GM06990 (cell line): ENCODE results near the gene PDS5A.
"Not testable (repeated sequence)": the region's sequence is repeated elsewhere in the genome, so short reads cannot be mapped to it uniquely, and the experiment has no call there.

Experiments
- DNase-seq: peaks from one replicate; pipeline ENCODE4 v3.0.0-alpha.2; 2011; ENCODE audit not compliant: insufficient read length; ENCODE audit errors: extremely low read depth
- H3K27me3 ChIP-seq: replicated peaks from 2 replicates; pipeline ENCODE4 v1.6.0; 2011; ENCODE audit warnings: low read length; ENCODE audit not compliant: control insufficient read depth, insufficient read depth
- H3K36me3 ChIP-seq: 2 replicates; pipeline ENCODE4 v1.5.1; 2011; ENCODE audit warnings: low read length; ENCODE audit not compliant: control insufficient read depth, insufficient read depth
- H3K4me3 ChIP-seq: replicated peaks from 2 replicates; pipeline ENCODE4 v1.5.1; 2011; ENCODE audit warnings: low read depth, mild to moderate bottlenecking, control low read depth, low read length
- TF ChIP-seq, protein P1 (sequence below): IDR thresholded peaks from 2 replicates; pipeline ENCODE4 v1.5.1; 2011; ENCODE audit warnings: low read length, control low read depth, mild to moderate bottlenecking, inconsistent platforms; ENCODE audit not compliant: insufficient read depth, poor library complexity, severe bottlenecking

PDS5A gene

DNA sequence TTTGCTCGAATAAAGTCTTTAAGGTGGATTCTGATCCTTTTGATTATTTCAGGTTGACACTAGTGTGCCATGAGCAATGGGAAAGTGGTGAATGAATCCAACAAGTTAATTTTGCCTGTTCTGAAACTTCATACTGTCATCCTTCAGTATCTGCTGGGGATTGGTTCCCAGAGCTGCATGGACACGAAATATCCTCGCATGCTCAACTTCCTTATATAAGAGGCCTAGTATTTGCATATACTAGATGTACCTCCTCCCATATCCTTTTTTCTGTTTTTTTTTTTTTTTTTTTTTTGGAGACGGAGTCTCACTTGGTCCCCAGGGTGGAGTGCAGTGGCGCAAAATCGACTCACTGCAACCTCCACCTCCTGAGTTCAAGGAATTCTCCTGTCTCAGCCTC, 23.0 kb upstream of the PDS5A start:
- no peaks in the 10 kb centered on the region for H3K36me3 ChIP-seq
- H3K4me3 ChIP-seq: no peak overlapping the region
- TF ChIP-seq, protein P1, sequence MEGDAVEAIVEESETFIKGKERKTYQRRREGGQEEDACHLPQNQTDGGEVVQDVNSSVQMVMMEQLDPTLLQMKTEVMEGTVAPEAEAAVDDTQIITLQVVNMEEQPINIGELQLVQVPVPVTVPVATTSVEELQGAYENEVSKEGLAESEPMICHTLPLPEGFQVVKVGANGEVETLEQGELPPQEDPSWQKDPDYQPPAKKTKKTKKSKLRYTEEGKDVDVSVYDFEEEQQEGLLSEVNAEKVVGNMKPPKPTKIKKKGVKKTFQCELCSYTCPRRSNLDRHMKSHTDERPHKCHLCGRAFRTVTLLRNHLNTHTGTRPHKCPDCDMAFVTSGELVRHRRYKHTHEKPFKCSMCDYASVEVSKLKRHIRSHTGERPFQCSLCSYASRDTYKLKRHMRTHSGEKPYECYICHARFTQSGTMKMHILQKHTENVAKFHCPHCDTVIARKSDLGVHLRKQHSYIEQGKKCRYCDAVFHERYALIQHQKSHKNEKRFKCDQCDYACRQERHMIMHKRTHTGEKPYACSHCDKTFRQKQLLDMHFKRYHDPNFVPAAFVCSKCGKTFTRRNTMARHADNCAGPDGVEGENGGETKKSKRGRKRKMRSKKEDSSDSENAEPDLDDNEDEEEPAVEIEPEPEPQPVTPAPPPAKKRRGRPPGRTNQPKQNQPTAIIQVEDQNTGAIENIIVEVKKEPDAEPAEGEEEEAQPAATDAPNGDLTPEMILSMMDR: no peak
- no peaks in the 10 kb centered on the region for H3K27me3 ChIP-seq
- no peak for DNase-seq

- TF ChIP-seq, protein P1: no peak
- DNase-seq: no peak
- Histone ChIP-seq H3K36me3 (no peaks in the 10 kb centered on the region), H3K27me3 (no peaks in the 10 kb centered on the region), H3K4me3 (no peak overlapping the region)
Measured at GRCh38 chr4:39998659-39999345, 21.1 kb upstream of the PDS5A start.

- TF ChIP-seq, protein P1: no peak
- no peak overlapping the region for H3K4me3 ChIP-seq
Measured at GRCh38 chr4:39996811-39997210, 19.1 kb upstream of the PDS5A start.

DNA sequence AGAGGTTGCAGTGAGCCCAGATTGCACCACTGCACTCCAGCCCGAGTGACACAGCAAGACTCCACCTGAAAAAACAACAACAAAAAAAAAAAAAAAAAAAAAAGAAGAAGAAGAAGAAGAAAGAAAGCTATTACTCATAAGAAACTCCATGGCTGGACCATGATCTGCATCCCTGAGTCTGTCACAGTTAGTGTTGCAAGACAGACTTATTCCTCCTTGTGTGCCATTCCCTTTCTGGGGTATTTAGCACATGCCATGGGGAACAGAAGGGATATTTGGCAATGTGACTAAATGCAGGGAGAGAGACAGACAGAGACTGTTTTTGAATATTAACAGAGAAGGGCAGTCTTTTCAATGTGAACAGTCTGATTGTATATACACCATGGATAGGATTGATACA, 16.7 kb upstream of the PDS5A start:
- Histone ChIP-seq H3K36me3 (no peaks in the 10 kb centered on the region), H3K4me3 (no peak overlapping the region), H3K27me3 (no peaks in the 10 kb centered on the region)
- DNase-seq: no peak
- TF ChIP-seq, protein P1: no peak

More at GRCh38 chr4:39996811-39997210, 19.1 kb upstream of the PDS5A start:
- DNase-seq: no peak
- H3K27me3 ChIP-seq: no peaks in the 10 kb centered on the region
- no peaks in the 10 kb centered on the region for H3K36me3 ChIP-seq

DNA sequence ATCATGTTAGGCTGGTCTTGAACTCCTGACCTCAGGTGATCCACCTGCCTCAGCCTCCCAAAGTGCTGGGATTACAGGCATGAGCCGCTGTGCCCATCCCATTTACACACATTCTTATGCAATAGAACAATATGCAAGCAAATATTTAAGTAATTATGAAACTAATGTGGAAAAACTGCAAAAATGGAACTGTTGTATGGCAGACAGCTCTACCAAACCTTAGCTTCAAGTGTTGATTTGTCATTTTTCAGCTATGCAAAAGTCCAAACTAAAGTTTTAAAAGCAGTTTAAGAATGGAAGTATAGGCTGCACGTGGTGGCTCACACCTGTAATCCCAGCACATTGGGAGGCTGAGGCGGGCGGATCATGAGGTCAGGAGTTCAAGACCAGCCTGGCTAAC, 11.7 kb upstream of the PDS5A start:
- H3K36me3 ChIP-seq, H3K4me3 ChIP-seq, DNase-seq, H3K27me3 ChIP-seq: not testable (repeated sequence)

GRCh38 chr4:39987485-39987884, 9.8 kb upstream of the PDS5A start:
- H3K36me3 ChIP-seq: no peaks in the 10 kb centered on the region
- DNase-seq: no peak
- TF ChIP-seq, protein P1: no peak

More at GRCh38 chr4:39987485-39987884, 9.8 kb upstream of the PDS5A start:
- Histone ChIP-seq H3K4me3 (no peak overlapping the region), H3K27me3 (no peaks in the 10 kb centered on the region)
